KMS-11 (cell line): ENCODE measurements around the gene NRCAM.
A peak's percentile ranks its signal among the peaks of the same experiment; 100 is the strongest.
"Not testable (repeated sequence)": the region's sequence is repeated elsewhere in the genome, so short reads cannot be mapped to it uniquely, and the experiment has no call there.

ENCODE experiments used
- H2AFZ ChIP-seq: fragments of 200-600 bp; sonication (generic); 2 replicates; pipeline ENCODE4 v1.6.1; 2016; ENCODE audit warnings: antibody characterized with exemption, mixed run types, low read depth
- H3K27ac ChIP-seq: fragments of 200-600 bp; sonication (generic); 2 replicates; pipeline ENCODE4 v1.6.1; 2016; ENCODE audit warnings: mild to moderate bottlenecking, mixed run types
- H3K27me3 ChIP-seq: fragments of 200-600 bp; sonication (generic); 2 replicates; pipeline ENCODE4 v1.6.1; 2017; ENCODE audit warnings: mild to moderate bottlenecking, low read depth, mixed run types, moderate library complexity; ENCODE audit not compliant: insufficient read depth
- H3K36me3 ChIP-seq: fragments of 200-600 bp; sonication (generic); 2 replicates; pipeline ENCODE4 v1.6.1; 2017; ENCODE audit warnings: mild to moderate bottlenecking, mixed run types; ENCODE audit not compliant: insufficient read depth
- H3K4me1 ChIP-seq: fragments of 200-600 bp; sonication (generic); 2 replicates; pipeline ENCODE4 v1.6.1; 2016; ENCODE audit warnings: mild to moderate bottlenecking, low read depth, mixed run types; ENCODE audit not compliant: poor library complexity, severe bottlenecking
- H3K4me2 ChIP-seq: fragments of 200-600 bp; sonication (generic); 2 replicates; pipeline ENCODE4 v1.7.0; 2016; ENCODE audit warnings: mild to moderate bottlenecking, mixed run types
- H3K4me3 ChIP-seq: fragments of 200-600 bp; sonication (generic); IDR thresholded peaks from 2 replicates; pipeline ENCODE4 v1.6.1; 2017; ENCODE audit warnings: low read depth, low read length, mixed read lengths; ENCODE audit not compliant: insufficient read depth
- H3K79me2 ChIP-seq: fragments of 200-600 bp; sonication (generic); 2 replicates; pipeline ENCODE4 v1.6.1; 2016; ENCODE audit warnings: low read depth, mixed run types; ENCODE audit not compliant: insufficient read depth
- H3K9ac ChIP-seq: fragments of 200-600 bp; sonication (generic); 2 replicates; pipeline ENCODE4 v1.6.1; 2016; ENCODE audit warnings: mild to moderate bottlenecking, mixed run types
- H4K20me1 ChIP-seq: fragments of 200-600 bp; sonication (generic); 2 replicates; pipeline ENCODE4 v1.6.1; 2016; ENCODE audit warnings: mild to moderate bottlenecking, mixed run types; ENCODE audit not compliant: insufficient read depth
- CTCF ChIP-seq: fragments of 200-600 bp; sonication (generic); conservative IDR thresholded peaks from 2 replicates; pipeline ENCODE4 v1.6.1; 2017; ENCODE audit warnings: low read depth, mild to moderate bottlenecking, antibody characterized with exemption, low read length, moderate library complexity, mixed read lengths

The NRCAM gene

GRCh38 chr7:108266035-108266434, 190.2 kb downstream of the NRCAM start:
- TF ChIP-seq CTCF = no peak
- Histone ChIP-seq H3K27me3 (no peaks in the 10 kb centered on the region), H4K20me1 (no peaks in the 10 kb centered on the region), H3K79me2 (no peaks in the 10 kb centered on the region), H3K36me3 (no peaks in the 10 kb centered on the region), H3K27ac (no peak overlapping the region; the same call in 1 of the 2 replicates), H3K4me3 (no peak overlapping the region), H3K4me2 (peak overlapping the region; percentile 21; the same call in 1 of the 2 replicates), H3K4me1 (peaks cover 73% of the 10 kb centered on the region), H2AFZ (no peak overlapping the region), H3K9ac (no peak overlapping the region)

- peaks cover 76% of the 10 kb centered on the region for H3K4me1 ChIP-seq
- H3K4me3 ChIP-seq = no peak overlapping the region
- H2AFZ ChIP-seq = no peak overlapping the region
- no peaks in the 10 kb centered on the region for H4K20me1 ChIP-seq
- TF ChIP-seq CTCF = no peak
- H3K27ac ChIP-seq = peak overlapping the region; percentile 75; the same call in 1 of the 2 replicates
- H3K9ac ChIP-seq = no peak overlapping the region
- H3K4me2 ChIP-seq = 0 out of 2 replicates have a peak overlapping the region, but pooled peaks have one; percentile 50
- H3K79me2 ChIP-seq = no peaks in the 10 kb centered on the region
- no peaks in the 10 kb centered on the region for H3K36me3 ChIP-seq
- H3K27me3 ChIP-seq = no peaks in the 10 kb centered on the region
Observed at GRCh38 chr7:108265007-108265406, 191.2 kb downstream of the NRCAM start.

- 0 out of 2 replicates have a peak, but pooled peaks have one; percentile 24 for TF ChIP-seq CTCF
- no peaks in the 10 kb centered on the region for H3K79me2 ChIP-seq
- peaks cover 76% of the 10 kb centered on the region for H3K4me1 ChIP-seq
- no peak overlapping the region for H3K4me3 ChIP-seq
- peak overlapping the region; percentile 50 for H3K4me2 ChIP-seq
- H3K27ac ChIP-seq = peak overlapping the region; percentile 75
- H4K20me1 ChIP-seq = no peaks in the 10 kb centered on the region
- H3K27me3 ChIP-seq = no peaks in the 10 kb centered on the region
- H3K9ac ChIP-seq = peak overlapping the region; percentile 17; the same call in 1 of the 2 replicates
- no peaks in the 10 kb centered on the region for H3K36me3 ChIP-seq
- H2AFZ ChIP-seq = peak overlapping the region; percentile 3; the same call in 1 of the 2 replicates
Observed at GRCh38 chr7:108263425-108263824, 192.8 kb downstream of the NRCAM start.

- Histone ChIP-seq H3K79me2 (no peaks in the 10 kb centered on the region), H4K20me1 (no peaks in the 10 kb centered on the region), H3K4me3 (no peak overlapping the region), H2AFZ (no peak overlapping the region), H3K36me3 (no peaks in the 10 kb centered on the region), H3K27ac (peak overlapping the region; percentile 75; the same call in 1 of the 2 replicates), H3K4me1 (peaks cover 60% of the 10 kb centered on the region), H3K9ac (no peak overlapping the region), H3K27me3 (no peaks in the 10 kb centered on the region), H3K4me2 (peak overlapping the region; percentile 50; the same call in 1 of the 2 replicates)
- no peak for TF ChIP-seq CTCF
Observed at GRCh38 chr7:108261560-108262255, 194.5 kb downstream of the NRCAM start.

- H3K4me1 ChIP-seq = peaks cover 43% of the 10 kb centered on the region
- H3K36me3 ChIP-seq, H2AFZ ChIP-seq, H3K27ac ChIP-seq, H3K9ac ChIP-seq, H3K4me2 ChIP-seq, H3K4me3 ChIP-seq, H3K79me2 ChIP-seq, H3K27me3 ChIP-seq, H4K20me1 ChIP-seq: not testable (repeated sequence)
Observed at GRCh38 chr7:108259447-108259846, 196.8 kb downstream of the NRCAM start.
